NCI-H2196 treated with DMSO at 0.1 percent for 48 hours (cell line): Measurements from ENCODE around the gene MACC1.

ENCODE experiments used
- DNase-seq: peaks from one replicate; lab custom pipeline; 2025; ENCODE audit not compliant: unreplicated experiment; lab: John Stamatoyannopoulos, UW

MACC1 gene

GRCh38 chr7:20085086-20085485 is 132.1 kb downstream of the MACC1 start:
- DNase-seq = no peak
